MM.1S (cell line): ENCODE measurements around the gene ANG.

Experiments used
- DNase-seq: peaks from one replicate; pipeline ENCODE4 v3.0.0-alpha.2; 2015
- H2AFZ ChIP-seq: fragments of 300-600 bp; sonication (generic); 2 replicates; pipeline ENCODE4 v1.6.0; 2016; ENCODE audit warnings: antibody characterized with exemption, low read length
- H3F3A ChIP-seq: fragments of 300-600 bp; sonication (generic); 2 replicates; pipeline ENCODE4 v1.6.1; 2016; ENCODE audit warnings: mild to moderate bottlenecking, antibody characterized with exemption, low read length, moderate library complexity, mixed read lengths; ENCODE audit not compliant: insufficient read depth
- H3K27ac ChIP-seq: fragments of 300-600 bp; sonication (generic); 2 replicates; pipeline ENCODE4 v1.5.1; 2016; ENCODE audit warnings: mild to moderate bottlenecking, low read length
- H3K27me3 ChIP-seq: fragments of 300-600 bp; sonication (generic); replicated peaks from 2 replicates; pipeline ENCODE4 v1.6.0; 2016; ENCODE audit warnings: low read length; ENCODE audit not compliant: insufficient read depth
- H3K36me3 ChIP-seq: fragments of 300-600 bp; sonication (generic); replicated peaks from 2 replicates; pipeline ENCODE4 v1.6.1; 2016; ENCODE audit warnings: mild to moderate bottlenecking, low read length, mixed read lengths; ENCODE audit not compliant: insufficient read depth
- H3K4me1 ChIP-seq: fragments of 300-600 bp; sonication (generic); 2 replicates; pipeline ENCODE4 v1.6.1; 2016; ENCODE audit warnings: low read length, mixed read lengths
- H3K4me2 ChIP-seq: fragments of 300-600 bp; sonication (generic); 2 replicates; pipeline ENCODE4 v1.6.0; 2016; ENCODE audit warnings: low read depth, low read length
- H3K4me3 ChIP-seq: fragments of 300-600 bp; sonication (generic); 2 replicates; pipeline ENCODE4 v1.5.1; 2016; ENCODE audit warnings: low read length, mixed read lengths
- H3K79me2 ChIP-seq: fragments of 300-600 bp; sonication (generic); 2 replicates; pipeline ENCODE4 v1.6.1; 2016; ENCODE audit warnings: mixed run types, low read length, mixed read lengths
- H3K9ac ChIP-seq: fragments of 300-600 bp; sonication (generic); 2 replicates; pipeline ENCODE4 v1.6.1; 2016; ENCODE audit warnings: low read length, mixed read lengths
- H3K9me2 ChIP-seq: fragments of 300-600 bp; sonication (generic); replicated peaks from 2 replicates; pipeline ENCODE4 v1.6.1; 2016; ENCODE audit warnings: mild to moderate bottlenecking, low read length, mixed read lengths; ENCODE audit not compliant: insufficient read depth
- H3K9me3 ChIP-seq: fragments of 300-600 bp; sonication (generic); replicated peaks from 2 replicates; pipeline ENCODE4 v1.6.1; 2016; ENCODE audit warnings: mild to moderate bottlenecking, low read length, mixed read lengths; ENCODE audit not compliant: insufficient read depth
- H4K20me1 ChIP-seq: fragments of 300-600 bp; sonication (generic); 2 replicates; pipeline ENCODE4 v1.6.1; 2016; ENCODE audit warnings: mild to moderate bottlenecking, low read length, moderate library complexity, mixed read lengths; ENCODE audit not compliant: insufficient read depth
- CTCF ChIP-seq: fragments of 300-600 bp; sonication (generic); IDR thresholded peaks from 2 replicates; pipeline ENCODE4 v1.5.1; 2016; ENCODE audit warnings: antibody characterized with exemption, low read length, mixed read lengths
- EZH2 ChIP-seq: fragments of 300-600 bp; sonication (generic); optimal IDR thresholded peaks from 2 replicates; pipeline ENCODE3; 2017; ENCODE audit warnings: low read depth, mild to moderate bottlenecking, antibody characterized with exemption, low read length, mixed read lengths
- EZH2phosphoT487 ChIP-seq: fragments of 300-600 bp; sonication (generic); IDR thresholded peaks from 2 replicates; pipeline ENCODE4 v1.6.1; 2018; ENCODE audit warnings: antibody characterized with exemption, low read length

ANG gene

GRCh38 chr14:20726531-20726930, 38.0 kb downstream of the ANG start:
- Histone ChIP-seq H4K20me1 (no peaks in the 10 kb centered on the region), H3F3A (no peaks in the 10 kb centered on the region), H3K9ac (no peak overlapping the region), H3K27me3 (no peaks in the 10 kb centered on the region), H3K36me3 (no peaks in the 10 kb centered on the region), H3K9me3 (no peaks in the 10 kb centered on the region), H3K4me3 (no peak overlapping the region), H2AFZ (no peak overlapping the region), H3K9me2 (no peaks in the 10 kb centered on the region), H3K79me2 (no peaks in the 10 kb centered on the region), H3K4me2 (no peak overlapping the region), H3K27ac (no peak overlapping the region), H3K4me1 (no peaks in the 10 kb centered on the region)
- DNase-seq: no peak
- TF ChIP-seq EZH2phosphoT487 (no peak), EZH2 (no peak), CTCF (no peak)

GRCh38 chr14:20730891-20731290, 42.3 kb downstream of the ANG start:
- Histone ChIP-seq H3K9me3 (no peaks in the 10 kb centered on the region), H3K27me3 (no peaks in the 10 kb centered on the region), H3K36me3 (no peaks in the 10 kb centered on the region), H3K4me2 (no peak overlapping the region), H3F3A (no peaks in the 10 kb centered on the region), H3K9ac (no peak overlapping the region), H3K79me2 (no peaks in the 10 kb centered on the region), H3K4me1 (no peaks in the 10 kb centered on the region), H3K4me3 (no peak overlapping the region), H3K27ac (no peak overlapping the region), H2AFZ (no peak overlapping the region), H4K20me1 (no peaks in the 10 kb centered on the region), H3K9me2 (no peaks in the 10 kb centered on the region)
- no peak for DNase-seq
- TF ChIP-seq EZH2phosphoT487: no peak
- TF ChIP-seq EZH2: no peak
- TF ChIP-seq CTCF: no peak

DNA sequence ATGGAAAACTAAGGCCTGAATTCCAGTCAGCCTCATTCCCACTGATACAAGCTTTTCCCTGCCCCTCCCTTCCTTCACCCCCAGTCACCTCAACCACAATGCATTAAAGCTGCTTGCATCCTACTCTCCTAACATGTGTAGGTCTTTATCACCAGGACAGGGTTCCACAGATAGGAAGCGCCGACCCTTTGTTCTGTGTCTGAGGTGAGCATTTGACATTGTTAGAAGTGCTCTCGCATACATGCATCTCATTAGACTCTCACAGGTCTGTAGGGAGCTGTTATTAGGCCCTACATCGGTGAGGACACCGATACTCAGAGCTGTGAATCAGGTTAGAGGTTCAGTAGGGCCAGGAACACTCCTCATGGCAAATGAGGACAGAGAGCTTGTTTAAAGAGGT, 43.9 kb downstream of the ANG start:
- Histone ChIP-seq H3K4me2 (no peak overlapping the region), H3K9me2 (no peaks in the 10 kb centered on the region), H3K9me3 (no peaks in the 10 kb centered on the region), H2AFZ (no peak overlapping the region), H3K4me3 (no peak overlapping the region), H3K27ac (no peak overlapping the region), H3K4me1 (no peaks in the 10 kb centered on the region), H3K27me3 (no peaks in the 10 kb centered on the region), H4K20me1 (no peaks in the 10 kb centered on the region), H3K9ac (no peak overlapping the region), H3K36me3 (no peaks in the 10 kb centered on the region), H3F3A (no peaks in the 10 kb centered on the region), H3K79me2 (no peaks in the 10 kb centered on the region)
- DNase-seq: no peak
- TF ChIP-seq EZH2: no peak
- no peak for TF ChIP-seq EZH2phosphoT487
- TF ChIP-seq CTCF: no peak
